Mucosa of descending colon (tissue), 3 donors: Measurements from ENCODE around the gene TIPRL. TPM values are rescaled to one million over a fixed set of nuclear protein-coding genes. Genes with fewer than 3 reads are reported as not detected.

Experiments
- ATAC-seq: fragments of 200-7000 bp; cut with Tn5 transposase; one replicate; pipeline ENCODE4 v1.9.1; 2020; ENCODE audit warnings: mild to moderate bottlenecking, moderate library complexity
- DNase-seq, 3 donors: peaks; one replicate each; pipeline ENCODE4 v3.0.0-alpha.2; 2020
- H3K36me3 ChIP-seq: fragments of 200-600 bp; one replicate; pipeline ENCODE4 v1.8.0; 2021; ENCODE audit warnings: low read depth, mild to moderate bottlenecking
- H3K4me1 ChIP-seq: fragments of 200-600 bp; one replicate; pipeline ENCODE4 v1.8.0; 2021; ENCODE audit warnings: low read depth, mild to moderate bottlenecking
- H3K4me3 ChIP-seq: fragments of 200-600 bp; one replicate; pipeline ENCODE4 v1.8.0; 2021; ENCODE audit warnings: mild to moderate bottlenecking
- H3K9me3 ChIP-seq: fragments of 200-600 bp; one replicate; pipeline ENCODE4 v1.8.0; 2021; ENCODE audit warnings: mild to moderate bottlenecking
- CTCF ChIP-seq: fragments of 200-600 bp; IDR thresholded peaks from one replicate; pipeline ENCODE4 v1.8.0; 2022; ENCODE audit warnings: antibody characterized with exemption, mild to moderate bottlenecking
- intact Hi-C, 2 donors: fragments of 100-400 bp; cut with DNase I in 1 of 2; cut with micrococcal nuclease in 1 of 2; formaldehyde crosslinking; loops; one replicate each; pipeline versions ENCODE4 v1.11.0 to v1.11.1; 2022; cut with DNase I, micrococcal nuclease
- total RNA-seq, 3 donors: library from RNA; stranded (reverse); fragmentation: NEBNext Ultra II Directional in 2 of 3; extraction: Animal tissue kit (Norgen Biotek cat#: 25700) in 2 of 3; gene quantifications; one replicate each; pipeline versions ENCODE4 v1.2.1 to v1.2.4, GENCODE V29; 2021 to 2023
- donor health status: DM: no; HTN: no; CAD: no; lungs with moderate emphysema.
- donor health status: DM: no; HTN: no; CAD: no.
- donor health status: DM: no; HTN: yes; CAD: no.

The TIPRL gene
- total RNA-seq, 3 donors from 2014 or later: 30.1 to 37.4 (median 33.5) TPM

GRCh38 chr1:168243636-168244212 lies 65.0 kb downstream of the TIPRL start:
- no peak for DNase-seq
- TF ChIP-seq CTCF: no peak
- H3K4me1 ChIP-seq: peaks cover 3% of the 10 kb centered on the region
- no peak for ATAC-seq
- H3K9me3 ChIP-seq: no peaks in the 10 kb centered on the region
- no peak overlapping the region for H3K4me3 ChIP-seq
- peaks cover 3% of the 10 kb centered on the region for H3K36me3 ChIP-seq
- intact Hi-C loops: no loop called here

GRCh38 chr1:168245042-168245441 lies 66.3 kb downstream of the TIPRL start:
- TF ChIP-seq CTCF: no peak
- peaks cover 3% of the 10 kb centered on the region for H3K4me1 ChIP-seq
- ATAC-seq: no peak
- H3K4me3 ChIP-seq: no peak overlapping the region
- intact Hi-C loops: no loop called here
- peaks cover 3% of the 10 kb centered on the region for H3K36me3 ChIP-seq
- no peak for DNase-seq
- H3K9me3 ChIP-seq: no peaks in the 10 kb centered on the region

- Histone ChIP-seq H3K4me3 (no peak overlapping the region), H3K36me3 (peaks cover 3% of the 10 kb centered on the region), H3K4me1 (peaks cover 3% of the 10 kb centered on the region), H3K9me3 (no peaks in the 10 kb centered on the region)
- no peak for ATAC-seq
- intact Hi-C loops: no loop called here
- no peak for DNase-seq
- TF ChIP-seq CTCF: no peak
Measured at GRCh38 chr1:168246506-168246905, 67.7 kb downstream of the TIPRL start.

Other genes with a start within 250 kb of the TIPRL start
- gene DCAF6, start 242.3 kb upstream of the TIPRL start, total RNA-seq: 10 to 100 TPM; 57.1 to 71.7 (median 62.2) TPM
- gene MPC2, start 241.9 kb upstream of the TIPRL start, total RNA-seq: 100 to 1,000 TPM in 2 of 3 donors, 10 to 100 TPM in 1; 95.5 to 163 (median 134) TPM
- gene GPR161, start 42.0 kb upstream of the TIPRL start, total RNA-seq: 10 to 100 TPM in 1 of 3 donors, 1 to 10 TPM in 2; 2.2 to 13.1 (median 4.2) TPM
- 10 to 100 TPM; 62.0 to 87.0 (median 70.6) TPM for gene SFT2D2, start 47.0 kb downstream of the TIPRL start, total RNA-seq
- 1 to 10 TPM; 1.1 to 2.6 (median 2.3) TPM for gene TBX19, start 101.9 kb downstream of the TIPRL start, total RNA-seq